GM11168 (cell line): Measurements from ENCODE around the gene CSE1L.
"Not testable (repeated sequence)": the region's sequence is repeated elsewhere in the genome, so short reads cannot be mapped to it uniquely, and the experiment has no call there.

Experiments
- in situ Hi-C: fragments of 300-500 bp; cut with MboI; formaldehyde crosslinking; loops from one replicate; pipeline ENCODE4 v1.12.0; 2022; ENCODE audit warnings: low sequenced_read_pairs; ENCODE audit not compliant: unreplicated experiment

Gene CSE1L, protein sequence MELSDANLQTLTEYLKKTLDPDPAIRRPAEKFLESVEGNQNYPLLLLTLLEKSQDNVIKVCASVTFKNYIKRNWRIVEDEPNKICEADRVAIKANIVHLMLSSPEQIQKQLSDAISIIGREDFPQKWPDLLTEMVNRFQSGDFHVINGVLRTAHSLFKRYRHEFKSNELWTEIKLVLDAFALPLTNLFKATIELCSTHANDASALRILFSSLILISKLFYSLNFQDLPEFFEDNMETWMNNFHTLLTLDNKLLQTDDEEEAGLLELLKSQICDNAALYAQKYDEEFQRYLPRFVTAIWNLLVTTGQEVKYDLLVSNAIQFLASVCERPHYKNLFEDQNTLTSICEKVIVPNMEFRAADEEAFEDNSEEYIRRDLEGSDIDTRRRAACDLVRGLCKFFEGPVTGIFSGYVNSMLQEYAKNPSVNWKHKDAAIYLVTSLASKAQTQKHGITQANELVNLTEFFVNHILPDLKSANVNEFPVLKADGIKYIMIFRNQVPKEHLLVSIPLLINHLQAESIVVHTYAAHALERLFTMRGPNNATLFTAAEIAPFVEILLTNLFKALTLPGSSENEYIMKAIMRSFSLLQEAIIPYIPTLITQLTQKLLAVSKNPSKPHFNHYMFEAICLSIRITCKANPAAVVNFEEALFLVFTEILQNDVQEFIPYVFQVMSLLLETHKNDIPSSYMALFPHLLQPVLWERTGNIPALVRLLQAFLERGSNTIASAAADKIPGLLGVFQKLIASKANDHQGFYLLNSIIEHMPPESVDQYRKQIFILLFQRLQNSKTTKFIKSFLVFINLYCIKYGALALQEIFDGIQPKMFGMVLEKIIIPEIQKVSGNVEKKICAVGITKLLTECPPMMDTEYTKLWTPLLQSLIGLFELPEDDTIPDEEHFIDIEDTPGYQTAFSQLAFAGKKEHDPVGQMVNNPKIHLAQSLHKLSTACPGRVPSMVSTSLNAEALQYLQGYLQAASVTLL

DNA sequence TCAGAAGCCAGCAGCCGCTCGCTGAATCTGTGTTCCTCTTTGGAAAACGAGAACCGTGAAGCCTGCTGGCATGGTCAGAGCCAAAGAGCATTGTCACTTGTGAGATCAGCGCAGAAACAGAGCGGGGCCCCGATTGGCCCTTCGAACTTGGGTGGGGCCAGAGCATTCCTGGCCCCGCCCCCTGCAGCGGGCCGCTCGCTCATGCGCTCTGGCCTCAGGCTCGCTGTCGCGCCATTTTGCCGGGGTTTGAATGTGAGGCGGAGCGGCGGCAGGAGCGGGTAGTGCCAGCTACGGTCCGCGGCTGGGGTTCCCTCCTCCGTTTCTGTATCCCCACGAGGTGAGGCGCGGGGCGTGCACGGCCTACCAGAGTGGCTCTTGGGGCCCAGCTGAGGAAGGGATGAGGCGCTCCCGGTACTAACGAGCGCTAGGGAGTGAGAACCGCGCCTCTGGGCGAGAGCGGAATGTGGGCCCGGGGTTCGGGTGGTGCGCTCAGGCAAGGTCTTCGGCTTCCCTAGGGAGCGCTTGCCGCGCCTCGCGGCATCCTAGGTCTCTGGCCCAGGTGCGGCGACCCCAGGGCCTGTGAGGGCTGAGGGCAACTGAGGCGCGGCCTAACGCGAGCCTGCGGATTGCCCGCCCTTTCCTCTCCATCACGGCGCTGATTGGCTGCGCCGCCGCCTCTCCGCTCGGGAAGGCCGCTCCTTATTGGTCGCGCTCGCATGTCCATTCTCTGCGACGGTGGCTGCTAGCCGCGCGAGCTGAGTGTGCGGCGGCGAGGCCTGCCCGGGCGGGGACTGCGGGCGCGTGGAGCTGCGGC is at the start of gene CSE1L:
Gene CSE1L (plus strand): TSS at position 226 of the 814 bp plus-strand sequence. CDS start 12,152 bp downstream, outside the sequence.
- in situ Hi-C loops: no loop called here

DNA sequence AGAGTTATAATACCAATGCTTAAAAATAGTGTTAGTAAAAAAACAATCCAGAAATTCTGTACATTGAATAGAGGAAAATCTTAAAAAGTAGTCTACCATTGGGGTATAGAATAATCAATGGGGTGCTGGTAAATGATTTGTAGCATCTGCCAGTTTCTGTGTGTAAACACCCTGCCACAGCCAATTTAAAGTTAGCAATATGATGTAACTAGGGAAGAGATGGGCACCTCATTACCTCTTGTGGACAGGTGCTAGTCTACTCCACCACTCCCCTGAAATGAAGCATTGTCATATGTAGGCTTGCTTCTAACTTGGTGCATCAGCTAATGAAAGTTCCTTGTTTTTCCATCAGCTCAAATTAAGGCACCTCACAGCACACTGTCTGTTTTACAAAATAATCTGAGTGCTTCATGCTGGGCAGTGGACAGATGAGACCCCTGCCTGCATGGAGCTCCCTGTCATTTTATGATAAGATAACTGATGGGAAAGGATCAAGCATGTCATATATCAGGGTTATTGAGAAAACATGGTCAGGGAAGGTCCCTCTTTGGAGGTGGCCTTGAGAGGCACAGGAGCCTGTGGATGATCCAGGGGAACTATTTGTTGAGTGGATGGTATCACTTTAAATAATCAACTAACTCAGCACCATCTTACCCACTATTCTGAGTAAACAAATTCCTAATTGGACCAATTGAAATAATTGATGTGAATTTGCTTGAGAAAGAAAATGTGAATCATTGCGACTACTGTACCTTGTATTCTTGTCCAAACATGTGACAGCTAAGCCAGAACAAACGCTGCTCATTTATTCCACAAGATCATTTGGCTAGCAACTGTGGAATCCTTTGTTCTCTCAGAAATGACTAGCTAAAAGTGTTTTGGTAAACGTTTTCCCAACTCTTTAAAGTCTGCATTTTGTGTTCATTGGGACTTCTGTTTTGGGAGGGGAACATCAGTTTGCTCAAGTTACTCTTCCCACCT is 45.9 kb upstream of the CSE1L start:
- in situ Hi-C loops: no loop called here

DNA sequence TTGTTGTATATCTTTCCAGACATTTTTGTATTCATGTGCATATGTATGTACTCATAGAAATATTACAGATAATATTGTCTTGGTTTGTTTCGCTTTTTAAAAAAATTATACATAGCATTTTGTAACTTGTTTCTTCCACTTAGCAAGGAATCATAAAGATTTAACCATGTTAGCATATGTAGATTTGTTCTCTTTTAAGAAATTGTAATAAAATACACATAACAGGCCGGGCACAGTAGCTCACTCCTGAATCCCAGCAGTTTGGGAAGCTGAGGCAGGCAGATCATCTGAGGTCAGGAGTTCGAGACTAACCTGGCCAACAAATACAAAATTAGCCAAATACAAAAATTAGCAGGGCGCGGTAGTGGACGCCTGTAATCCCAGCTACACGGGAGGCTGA is 44.4 kb upstream of the CSE1L start:
- in situ Hi-C loops: no loop called here

DNA sequence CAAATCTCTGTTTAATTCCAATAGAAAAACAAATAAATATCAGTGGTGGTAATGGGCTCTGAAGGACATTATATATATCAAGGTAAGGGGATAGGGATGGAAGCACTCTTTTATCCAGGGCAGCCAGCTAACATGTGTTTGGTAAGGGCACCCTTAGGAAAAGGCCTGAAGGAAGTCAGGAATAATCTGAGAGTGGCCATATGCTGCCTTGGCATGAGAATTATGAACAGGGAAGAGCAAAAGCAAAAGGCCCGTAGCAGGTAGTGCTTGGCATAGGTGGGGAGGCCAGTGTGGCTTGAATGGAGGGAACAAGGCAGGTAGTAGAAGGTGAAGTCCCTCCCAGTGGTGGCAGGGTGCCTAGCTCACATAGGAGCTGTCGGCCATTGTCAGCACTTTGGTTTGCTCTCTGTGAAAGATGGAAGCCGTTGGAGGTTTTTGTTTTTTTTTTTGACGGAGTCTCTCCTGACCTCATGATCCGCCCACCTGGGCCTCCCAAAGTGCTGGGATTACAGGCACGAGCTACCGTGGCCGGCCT is 39.6 kb upstream of the CSE1L start:
- in situ Hi-C loops: no loop called here

DNA sequence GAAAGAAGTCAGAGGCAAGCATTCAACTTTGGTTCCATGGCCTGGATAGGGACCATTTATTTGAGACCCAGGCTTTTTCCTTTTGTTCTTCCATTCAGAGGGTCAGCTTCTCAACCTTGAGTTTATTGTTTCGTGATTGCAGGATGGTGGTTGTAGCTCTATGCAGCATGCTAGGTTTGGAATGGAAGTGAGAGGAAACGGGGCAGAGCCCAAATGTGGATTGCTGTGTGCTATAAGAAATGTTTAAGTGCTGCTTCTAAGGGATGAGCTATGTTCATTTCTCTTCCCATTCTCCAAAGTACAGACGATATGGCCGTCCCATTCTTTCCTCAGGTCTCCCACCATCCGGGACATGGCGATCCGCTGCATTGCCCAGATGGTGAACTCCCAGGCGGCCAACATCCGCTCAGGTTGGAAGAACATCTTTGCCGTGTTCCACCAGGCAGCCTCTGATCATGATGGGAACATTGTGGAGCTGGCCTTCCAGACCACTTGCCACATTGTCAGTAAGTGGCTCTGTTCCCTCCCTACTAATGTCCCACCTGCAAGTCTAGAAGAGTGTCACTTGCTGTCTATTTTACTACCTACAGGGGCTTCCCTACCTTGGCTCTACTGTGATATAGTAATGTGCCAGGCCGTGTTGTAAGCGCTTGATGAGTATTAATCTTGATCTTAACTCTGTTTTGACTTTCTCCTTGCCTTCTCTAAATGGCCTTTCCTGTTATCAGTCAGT is 36.0 kb upstream of the CSE1L start:
- in situ Hi-C loops: no loop called here

DNA sequence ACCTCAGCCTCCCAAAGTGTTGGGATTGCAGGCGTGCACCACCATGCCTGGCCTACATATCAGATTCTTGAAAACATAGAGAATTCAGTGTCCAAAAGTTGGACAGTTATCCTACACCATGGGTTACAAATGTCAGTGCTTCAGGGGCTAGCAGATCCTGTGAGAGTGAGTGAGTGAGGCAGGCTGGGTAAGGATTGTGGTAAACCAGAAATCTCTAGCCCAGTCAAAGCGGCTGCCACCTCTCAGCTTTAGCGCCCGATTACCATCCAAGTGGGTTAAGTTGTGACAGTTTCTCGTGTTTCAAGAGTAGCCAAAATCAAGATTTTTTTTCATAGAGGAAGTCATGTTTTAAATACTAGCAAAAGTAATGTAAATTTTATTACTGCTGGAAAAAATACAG is 21.9 kb upstream of the CSE1L start:
- in situ Hi-C loops: no loop called here

DNA sequence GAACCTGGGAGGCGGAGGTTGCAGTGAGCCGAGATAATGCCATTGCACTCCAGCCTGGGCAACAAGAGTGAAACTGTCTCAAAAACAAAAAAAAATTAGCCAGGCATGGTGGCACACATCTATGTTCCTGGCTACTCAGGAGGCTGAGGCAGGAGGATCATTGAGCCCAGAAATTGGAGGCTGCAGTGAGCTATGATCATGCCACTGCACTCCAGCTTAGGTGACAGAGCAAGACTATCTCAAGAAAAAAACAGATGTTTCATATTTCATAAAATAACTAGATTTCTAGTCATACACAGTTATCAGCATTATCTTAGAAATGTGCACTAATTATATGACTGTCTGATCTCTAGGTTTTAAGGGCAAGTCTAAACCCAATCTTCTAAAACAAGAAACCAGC is 17.9 kb upstream of the CSE1L start:
- in situ Hi-C loops: not testable (repeated sequence)

DNA sequence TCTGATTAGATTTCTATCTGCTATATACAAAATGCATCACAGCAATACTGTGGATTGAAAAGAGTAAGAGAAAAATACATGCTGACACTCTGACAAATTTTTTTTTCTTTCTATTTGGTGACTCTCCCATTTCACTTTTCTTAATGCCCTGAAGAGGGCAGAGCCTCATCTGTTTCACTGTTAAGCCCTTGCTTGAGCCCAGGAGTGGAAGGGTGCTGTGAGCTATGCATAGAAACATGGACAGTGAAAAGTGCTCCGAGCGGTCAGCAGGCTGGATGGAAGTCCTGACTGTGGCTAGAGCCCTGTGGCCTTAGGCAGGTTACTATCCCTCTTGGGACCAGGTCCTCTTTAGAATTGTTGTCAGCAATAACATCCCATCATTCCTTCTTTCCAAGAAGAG is 17.4 kb upstream of the CSE1L start:
- in situ Hi-C loops: no loop called here

DNA sequence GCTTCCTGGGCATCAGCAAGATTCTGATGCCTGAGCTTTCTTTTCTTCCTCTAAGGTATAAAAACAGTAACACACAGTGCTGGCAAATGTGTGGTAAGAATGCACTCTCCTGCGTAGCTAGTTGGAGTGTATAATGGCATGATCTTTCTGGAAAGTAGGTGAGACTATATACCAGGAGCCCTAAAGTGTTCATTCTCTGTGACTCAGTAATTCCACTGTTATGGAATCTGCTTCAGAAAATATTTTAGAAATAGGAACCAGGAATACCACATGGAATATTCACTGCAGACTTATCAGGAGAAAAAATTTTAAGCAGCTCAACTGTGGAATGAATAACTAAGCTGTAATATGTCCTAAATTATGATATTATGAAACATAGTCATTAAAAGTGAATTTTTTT is 16.9 kb upstream of the CSE1L start:
- in situ Hi-C loops: no loop called here

DNA sequence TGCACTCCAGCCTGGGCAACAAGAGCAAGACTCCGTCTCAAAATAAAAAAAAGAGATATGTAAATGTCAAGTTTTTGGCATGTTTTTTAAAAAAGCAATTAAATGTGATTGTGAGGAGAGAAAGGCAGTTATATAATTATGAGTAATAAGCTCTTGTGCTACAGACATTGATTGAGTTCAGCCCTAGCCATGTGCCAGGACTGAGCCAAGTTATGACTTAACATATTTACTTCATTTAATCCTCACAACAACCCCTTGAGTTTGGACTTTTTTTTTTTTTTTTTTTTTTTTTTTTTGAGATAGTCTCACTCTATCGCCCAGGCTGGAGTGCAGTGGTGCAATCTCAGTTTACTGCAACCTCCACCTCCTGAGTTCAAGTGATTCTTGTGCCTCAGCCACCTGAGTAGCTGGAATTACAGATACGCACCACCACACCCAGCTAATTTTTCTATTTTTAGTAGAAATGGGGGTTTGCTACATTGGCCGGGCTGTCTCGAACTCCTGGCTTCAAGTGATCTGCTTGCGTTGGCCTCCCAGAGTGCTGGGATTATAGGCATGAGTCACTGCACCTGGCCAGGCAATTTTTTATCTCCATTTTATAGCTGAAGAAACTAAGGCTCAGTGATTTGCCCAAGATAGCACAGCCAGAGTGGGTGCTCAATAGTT is 15.0 kb upstream of the CSE1L start:
- in situ Hi-C loops: no loop called here

DNA sequence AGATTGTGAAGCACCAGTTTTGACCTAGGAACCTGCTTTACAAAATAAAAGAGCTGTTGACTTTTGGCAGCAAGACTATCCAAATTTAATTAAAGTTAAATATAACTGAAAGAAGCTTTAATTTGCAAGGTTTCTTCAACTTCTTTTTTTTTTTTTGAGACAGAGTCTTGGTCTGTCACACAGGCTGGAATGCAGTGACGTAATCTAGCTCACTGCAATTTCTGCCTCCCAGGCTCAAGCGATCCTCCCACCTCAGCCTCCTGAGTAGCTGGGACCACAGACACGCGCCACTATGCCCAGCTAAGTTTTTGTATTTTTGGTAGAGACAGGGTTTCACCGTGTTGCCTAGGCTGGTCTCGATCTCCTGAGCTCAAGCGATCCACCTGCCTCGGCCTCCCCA is 13.7 kb upstream of the CSE1L start:
- in situ Hi-C loops: no loop called here

DNA sequence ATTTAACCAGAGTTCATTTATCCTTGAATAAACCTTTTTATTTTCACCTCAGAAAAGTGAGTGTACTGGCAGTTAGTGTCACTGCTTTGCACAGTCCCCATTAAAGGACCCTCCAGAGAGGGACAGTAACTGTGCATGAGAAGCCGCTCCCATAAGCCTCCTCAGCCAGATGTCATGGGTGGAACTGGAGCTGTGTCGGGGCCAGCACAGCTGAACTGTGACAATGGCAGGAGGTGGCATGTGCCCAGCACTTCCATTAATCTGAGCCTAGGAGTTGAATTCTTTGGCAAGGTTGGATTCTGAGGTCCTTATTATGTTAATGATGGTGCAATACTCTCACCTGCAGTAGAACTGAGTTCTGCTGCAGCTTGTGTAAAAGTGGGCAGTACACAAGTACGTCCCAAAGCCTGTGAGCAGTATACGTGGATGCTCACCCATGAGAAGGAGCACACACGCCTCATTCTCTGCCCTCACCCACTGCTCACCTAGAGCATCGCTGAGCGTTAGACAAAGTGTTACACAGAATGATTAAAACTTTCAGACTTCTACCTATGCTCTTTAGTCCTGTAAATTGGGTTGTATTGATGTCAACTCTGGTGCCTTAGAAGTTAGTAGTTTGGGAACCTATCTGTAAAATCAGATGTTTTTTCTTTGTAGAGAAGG is 11.9 kb upstream of the CSE1L start:
- in situ Hi-C loops: no loop called here

DNA sequence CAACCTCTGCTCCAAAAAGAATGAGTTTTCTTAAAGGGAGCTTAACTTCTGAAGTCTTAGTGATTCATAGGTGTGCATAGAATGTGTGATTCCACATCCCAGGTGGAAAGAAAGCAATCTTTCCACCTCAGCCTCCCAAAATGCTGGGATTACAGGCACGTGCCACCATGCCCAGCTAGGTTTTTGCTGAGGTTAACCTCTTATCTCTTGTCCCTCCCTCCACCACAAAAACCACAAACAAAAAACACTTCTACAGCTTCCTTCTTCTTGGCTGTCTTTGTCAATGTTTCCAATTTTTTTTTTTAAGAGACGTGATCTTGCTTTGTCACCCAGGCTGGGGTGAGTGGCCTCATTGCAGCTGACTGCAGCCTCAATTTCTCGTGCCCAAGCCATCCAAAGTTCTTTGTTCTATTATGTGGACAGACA is 8.1 kb upstream of the CSE1L start:
- in situ Hi-C loops: no loop called here

DNA sequence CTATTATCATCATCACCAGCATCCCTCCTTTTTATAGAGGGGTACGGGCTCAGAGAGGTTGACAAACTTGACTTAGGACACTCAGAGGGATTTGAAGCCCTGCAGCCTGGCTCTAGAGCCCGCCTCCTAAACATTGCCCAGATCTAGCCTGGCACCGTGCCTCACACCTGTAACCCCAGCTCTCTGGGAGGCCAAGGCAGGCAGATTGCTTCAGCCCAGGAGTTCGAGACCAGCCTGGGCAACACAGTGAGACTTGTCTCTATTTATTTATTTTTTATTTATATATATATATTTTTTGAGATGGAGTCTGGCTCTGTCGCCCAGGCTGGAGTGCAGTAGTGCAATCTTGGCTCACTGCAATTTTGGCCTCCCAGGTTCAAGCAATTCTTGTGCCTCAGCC is 6.3 kb upstream of the CSE1L start:
- in situ Hi-C loops: no loop called here

DNA sequence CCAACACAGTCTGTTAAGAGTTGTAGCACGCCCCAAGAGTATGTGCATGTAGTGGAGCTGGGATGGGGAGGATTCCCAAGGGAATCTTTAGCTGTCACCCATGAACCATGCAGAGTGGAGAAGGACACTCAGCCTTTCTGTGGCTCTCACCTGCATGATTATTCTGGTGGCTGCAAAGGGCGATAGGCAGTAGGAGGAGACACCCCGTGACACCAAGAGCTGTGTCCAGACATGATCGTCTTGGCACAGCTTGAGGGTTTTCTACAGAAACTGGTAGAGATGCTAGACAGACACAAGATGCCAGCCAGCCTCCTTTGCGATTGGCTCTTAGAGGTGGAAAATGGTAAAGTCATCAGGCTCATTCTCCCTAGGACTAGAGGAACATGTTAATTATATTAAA is 3.1 kb upstream of the CSE1L start:
- in situ Hi-C loops: no loop called here

DNA sequence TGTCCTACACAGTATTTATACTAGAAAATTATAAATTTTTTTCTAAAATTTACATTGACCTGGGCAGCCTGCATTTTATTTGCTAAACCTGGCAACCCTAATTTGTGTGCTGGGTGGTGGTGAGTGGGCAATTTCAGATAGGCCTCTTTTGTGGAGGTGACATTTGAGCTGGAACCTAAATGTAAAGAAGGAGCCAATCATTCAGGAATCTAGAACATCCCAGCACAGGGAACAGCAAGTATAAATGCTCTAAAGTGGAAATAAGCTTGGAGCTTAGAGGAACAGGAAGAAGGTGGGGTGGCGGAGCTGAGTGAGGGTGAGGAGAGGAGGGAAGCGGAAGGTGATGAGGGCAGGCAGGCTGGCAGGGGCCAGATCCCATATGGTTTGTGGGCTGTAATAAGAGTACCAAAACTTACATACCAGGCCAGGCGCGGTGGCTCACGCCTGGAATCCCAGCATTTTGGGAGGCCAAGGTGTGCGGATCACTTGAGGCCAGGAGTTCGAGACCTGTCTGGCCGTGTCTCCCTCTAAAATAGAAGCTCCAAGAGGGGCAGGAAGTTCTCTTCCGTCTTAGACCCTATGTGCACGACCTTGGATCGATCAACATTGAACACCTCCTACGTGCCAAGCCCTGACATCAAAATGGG is 549 bp upstream of the CSE1L start:
- in situ Hi-C loops: no loop called here

DNA sequence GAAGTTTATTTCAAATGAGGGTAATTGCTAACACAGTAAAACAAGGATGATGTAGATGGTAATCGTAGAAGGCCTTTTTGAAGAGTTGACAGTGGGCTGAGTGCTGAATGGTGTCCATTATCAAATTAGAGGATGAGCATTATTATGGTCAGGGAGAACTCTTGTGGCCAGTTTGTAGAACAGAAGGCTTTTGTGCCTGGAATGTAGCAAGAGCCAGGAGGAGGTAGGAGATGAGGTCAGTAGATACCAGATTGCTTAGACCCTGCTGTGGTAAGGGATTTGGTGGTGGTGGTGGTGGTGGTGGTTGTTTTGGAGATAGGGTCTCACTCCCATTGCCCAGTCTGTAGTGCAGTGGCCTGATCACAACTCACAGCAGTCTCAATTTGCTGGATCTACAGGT is 6.2 kb downstream of the CSE1L start:
- in situ Hi-C loops: no loop called here
